SK-N-SH (cell line): ENCODE measurements around the gene LHX6. TPM values are rescaled to one million over a fixed set of nuclear protein-coding genes. Genes with fewer than 3 reads are reported as not detected.

ENCODE experiments used
- CTCF ChIA-PET: fragments of 300-600, 350-600 bp; formaldehyde crosslinking; extraction: SDS; loops from one replicate; lab custom pipeline; 2021; lab: Yijun Ruan, JAX
- POLR2A ChIA-PET: fragments of 350-600 bp; sonication (Branson Sonifier 250); formaldehyde crosslinking; extraction: SDS; loops from one replicate; lab custom pipeline; 2020; ENCODE audit warnings: antibody characterized with exemption, inconsistent platforms; lab: Yijun Ruan, JAX
- DNase-seq: peaks from one replicate; pipeline ENCODE4 v3.0.0; 2012
- H2AFZ ChIP-seq: fragments of 200-600 bp; sonication (generic); 2 replicates; pipeline ENCODE4 v1.8.1; 2016; ENCODE audit warnings: antibody characterized with exemption, mild to moderate bottlenecking, low read depth
- H3F3A ChIP-seq: fragments of 200-600 bp; sonication (generic); replicated peaks from 2 replicates; pipeline ENCODE3; 2016; ENCODE audit warnings: antibody characterized with exemption, mild to moderate bottlenecking; ENCODE audit not compliant: insufficient read depth
- H3K27ac ChIP-seq, 2 experiments: fragments of 200-500 bp in 1 of 2; fragments of 200-600 bp in 1 of 2; sonication (Bioruptor generic) in 1 of 2; sonication (generic), shearing (Covaris generic) in 1 of 2; 2 replicates each; pipeline versions ENCODE4 v1.5.1 to v1.6.1; 2014 to 2016; ENCODE audit warnings: low read depth in 2 of 2, inconsistent platforms in 1 of 2, low read length in 1 of 2, mild to moderate bottlenecking in 1 of 2, mixed read lengths in 1 of 2
- H3K27me3 ChIP-seq: fragments of 200-600 bp; sonication (generic), shearing (Covaris generic); 2 replicates; pipeline ENCODE4 v1.6.1; 2016; ENCODE audit warnings: mixed run types; ENCODE audit not compliant: insufficient read depth
- H3K36me3 ChIP-seq, 2 experiments: fragments of 200-500 bp in 1 of 2; fragments of 200-600 bp in 1 of 2; sonication (Bioruptor generic) in 1 of 2; sonication (generic) in 1 of 2; replicated peaks in 1 of 2; 2 replicates each; pipeline versions ENCODE3 to v1.5.1; 2014 to 2016; ENCODE audit warnings: low read length in 1 of 2, mild to moderate bottlenecking in 1 of 2; ENCODE audit not compliant: insufficient read depth in 2 of 2, control insufficient read depth in 1 of 2
- H3K4me1 ChIP-seq, 2 experiments: fragments of 200-500 bp in 1 of 2; fragments of 200-600 bp in 1 of 2; sonication (Bioruptor generic) in 1 of 2; sonication (generic), shearing (Covaris generic) in 1 of 2; 2 replicates each; pipeline versions ENCODE4 v1.5.1 to v1.6.1; 2014 to 2016; ENCODE audit warnings: low read depth in 1 of 2, low read length in 1 of 2, mixed run types in 1 of 2; ENCODE audit not compliant: insufficient read depth in 2 of 2, control insufficient read depth in 1 of 2
- H3K4me2 ChIP-seq: fragments of 200-600 bp; sonication (generic), shearing (Covaris generic); 2 replicates; pipeline ENCODE4 v1.6.1; 2017; ENCODE audit warnings: mixed run types
- H3K4me3 ChIP-seq, 2 experiments: fragments of 200-500 bp in 1 of 2; fragments of 200-600 bp in 1 of 2; sonication (Bioruptor generic) in 1 of 2; sonication (generic), shearing (Covaris generic) in 1 of 2; 2 replicates each; pipeline versions ENCODE4 v1.5.1 to v1.8.1; 2014 to 2016; ENCODE audit warnings: low read depth in 2 of 2, inconsistent platforms in 1 of 2, low read length in 1 of 2, mild to moderate bottlenecking in 1 of 2, mixed read lengths in 1 of 2, moderate library complexity in 1 of 2
- H3K79me2 ChIP-seq: fragments of 200-600 bp; sonication (generic); 2 replicates; pipeline ENCODE4 v1.8.1; 2017; ENCODE audit warnings: mild to moderate bottlenecking; ENCODE audit not compliant: insufficient read depth
- H3K9ac ChIP-seq: fragments of 200-600 bp; sonication (generic); 2 replicates; pipeline ENCODE4 v1.6.1; 2017; ENCODE audit warnings: mixed run types
- H3K9me2 ChIP-seq: fragments of 200-600 bp; sonication (generic); 2 replicates; pipeline ENCODE4 v1.6.1; 2017; ENCODE audit warnings: mixed run types
- H3K9me3 ChIP-seq: fragments of 200-600 bp; sonication (generic); 2 replicates; pipeline ENCODE4 v1.6.1; 2017; ENCODE audit warnings: mixed run types, mild to moderate bottlenecking, moderate library complexity
- H4K20me1 ChIP-seq: fragments of 200-600 bp; sonication (generic); 2 replicates; pipeline ENCODE4 v1.6.1; 2017; ENCODE audit warnings: mild to moderate bottlenecking, mixed run types; ENCODE audit not compliant: insufficient read depth
- FOXJ3 ChIP-seq: sonication (generic); formaldehyde crosslinking; IDR thresholded peaks from 2 replicates; pipeline ENCODE4 v1.5.1; 2020; ENCODE audit warnings: mild to moderate bottlenecking, missing genetic modification reagents
- JUND ChIP-seq: IDR thresholded peaks from 2 replicates; pipeline ENCODE4 v1.4.0; 2012
- NFIC ChIP-seq: IDR thresholded peaks from 2 replicates; pipeline ENCODE4 v1.4.0; 2012; ENCODE audit warnings: borderline replicate concordance
- NRF1 ChIP-seq: IDR thresholded peaks from 2 replicates; pipeline ENCODE4 v1.6.1; 2012; ENCODE audit warnings: low read depth, mild to moderate bottlenecking, low read length
- POLR2AphosphoS5 ChIP-seq: IDR thresholded peaks from 2 replicates; pipeline ENCODE4 v1.6.1; 2012; ENCODE audit warnings: low read depth, low read length
- RXRA ChIP-seq: IDR thresholded peaks from 2 replicates; pipeline ENCODE4 v1.4.0; 2012; ENCODE audit warnings: low read depth, mild to moderate bottlenecking, borderline replicate concordance
- SIN3A ChIP-seq: IDR thresholded peaks from 2 replicates; pipeline ENCODE4 v1.6.1; 2012; ENCODE audit warnings: low read depth, mild to moderate bottlenecking, low read length, moderate library complexity, borderline replicate concordance
- TEAD4 ChIP-seq: IDR thresholded peaks from 2 replicates; pipeline ENCODE4 v1.4.0; 2012; ENCODE audit warnings: mild to moderate bottlenecking, borderline replicate concordance; ENCODE audit not compliant: insufficient read depth
- WGBS: methylation state at CpG from one replicate; pipeline ENCODE4 v1.1.6; 2017; ENCODE audit warnings: low lambda C conversion rate; 5-methylcytosine and 5-hydroxymethylcytosine counted together
- polyA plus RNA-seq, 3 experiments: library from polyadenylated mRNA; depleted of rRNA; stranded (reverse); fragments of >200 nt; gene quantifications; 2 replicates each; pipeline ENCODE4 v1.2.3, GENCODE V29; 2012
- TF ChIP-seq, protein P1 (sequence below): fragments of 200-600 bp; sonication (generic); IDR thresholded peaks from 2 replicates; pipeline ENCODE4 v1.6.1; 2017; ENCODE audit warnings: antibody characterized with exemption, mild to moderate bottlenecking, moderate library complexity
- TF ChIP-seq, protein P2 (sequence below): fragments of 150-350 bp; IDR thresholded peaks from 2 replicates; pipeline ENCODE4 v1.6.1; 2016; ENCODE audit warnings: mild to moderate bottlenecking, low read depth, low read length

The LHX6 gene
- polyA plus RNA-seq, 1 of the 3 experiments (the other 2 are of a cell fraction), result 0.02 TPM

DNA sequence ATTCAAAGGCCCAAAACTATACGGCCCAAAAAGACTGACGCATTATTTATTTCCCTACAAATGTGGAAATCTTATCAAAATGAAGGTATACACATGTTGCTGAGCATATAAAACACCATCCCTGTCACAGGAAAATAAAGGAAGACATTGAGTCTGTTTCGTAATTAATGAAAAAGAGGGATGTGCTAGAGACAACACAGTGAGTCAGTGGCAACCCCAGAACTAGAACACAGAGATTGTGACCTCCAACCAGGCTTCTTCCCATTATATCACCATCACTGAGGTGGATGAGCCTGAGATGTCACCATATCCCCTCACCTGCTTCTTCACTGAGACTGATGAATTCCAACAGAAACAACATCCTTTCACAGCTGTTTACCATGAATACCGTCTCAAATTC, 73.0 kb downstream of the LHX6 start:
- peaks cover 36% of the 10 kb centered on the region for H4K20me1 ChIP-seq
- H3K79me2 ChIP-seq, result peaks cover 74% of the 10 kb centered on the region
- no peak overlapping the region for H3K4me3 ChIP-seq

More for the DNA sequence above, 73.0 kb downstream of the LHX6 start:
- POLR2A ChIA-PET, result no interaction called here
- 0 out of 2 replicates have a peak overlapping the region, but pooled peaks have one; percentile 20 for H3K4me2 ChIP-seq
- CTCF ChIA-PET, result interaction anchor here (0.7 to 8.8 kb wide), 3 partner anchors 11 to 57 kb away, joined by 6 to 46 read pairs (median 6); no protein-coding TSS in a partner anchor
- H3K36me3 ChIP-seq, result peaks cover 4 to 14% of the 10 kb centered on the region in 2 experiments
- 92% methylated on average over 4 of the region's 4 CpGs for WGBS
- H3K27ac ChIP-seq, result no peak overlapping the region
- no peaks in the 10 kb centered on the region for H3K9me3 ChIP-seq
- H3K27me3 ChIP-seq, result no peaks in the 10 kb centered on the region
- no peaks in the 10 kb centered on the region for H3F3A ChIP-seq
- H2AFZ ChIP-seq, result no peak overlapping the region
- H3K9ac ChIP-seq, result no peak overlapping the region
- no peak for TF ChIP-seq RXRA
- TF ChIP-seq POLR2AphosphoS5, result no peak
- no peak for TF ChIP-seq FOXJ3 (CRISPR knock-in tag)
- TF ChIP-seq JUND, result no peak
- no peak for TF ChIP-seq TEAD4
- TF ChIP-seq NRF1, result no peak
- no peak for TF ChIP-seq NFIC
- TF ChIP-seq, protein P1, sequence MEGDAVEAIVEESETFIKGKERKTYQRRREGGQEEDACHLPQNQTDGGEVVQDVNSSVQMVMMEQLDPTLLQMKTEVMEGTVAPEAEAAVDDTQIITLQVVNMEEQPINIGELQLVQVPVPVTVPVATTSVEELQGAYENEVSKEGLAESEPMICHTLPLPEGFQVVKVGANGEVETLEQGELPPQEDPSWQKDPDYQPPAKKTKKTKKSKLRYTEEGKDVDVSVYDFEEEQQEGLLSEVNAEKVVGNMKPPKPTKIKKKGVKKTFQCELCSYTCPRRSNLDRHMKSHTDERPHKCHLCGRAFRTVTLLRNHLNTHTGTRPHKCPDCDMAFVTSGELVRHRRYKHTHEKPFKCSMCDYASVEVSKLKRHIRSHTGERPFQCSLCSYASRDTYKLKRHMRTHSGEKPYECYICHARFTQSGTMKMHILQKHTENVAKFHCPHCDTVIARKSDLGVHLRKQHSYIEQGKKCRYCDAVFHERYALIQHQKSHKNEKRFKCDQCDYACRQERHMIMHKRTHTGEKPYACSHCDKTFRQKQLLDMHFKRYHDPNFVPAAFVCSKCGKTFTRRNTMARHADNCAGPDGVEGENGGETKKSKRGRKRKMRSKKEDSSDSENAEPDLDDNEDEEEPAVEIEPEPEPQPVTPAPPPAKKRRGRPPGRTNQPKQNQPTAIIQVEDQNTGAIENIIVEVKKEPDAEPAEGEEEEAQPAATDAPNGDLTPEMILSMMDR, result no peak
- TF ChIP-seq SIN3A, result no peak
- TF ChIP-seq, protein P2, sequence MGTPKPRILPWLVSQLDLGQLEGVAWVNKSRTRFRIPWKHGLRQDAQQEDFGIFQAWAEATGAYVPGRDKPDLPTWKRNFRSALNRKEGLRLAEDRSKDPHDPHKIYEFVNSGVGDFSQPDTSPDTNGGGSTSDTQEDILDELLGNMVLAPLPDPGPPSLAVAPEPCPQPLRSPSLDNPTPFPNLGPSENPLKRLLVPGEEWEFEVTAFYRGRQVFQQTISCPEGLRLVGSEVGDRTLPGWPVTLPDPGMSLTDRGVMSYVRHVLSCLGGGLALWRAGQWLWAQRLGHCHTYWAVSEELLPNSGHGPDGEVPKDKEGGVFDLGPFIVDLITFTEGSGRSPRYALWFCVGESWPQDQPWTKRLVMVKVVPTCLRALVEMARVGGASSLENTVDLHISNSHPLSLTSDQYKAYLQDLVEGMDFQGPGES, result no peak
- TF ChIP-seq, all 33 proteins: peak for 0
- peaks cover 0 to 2% of the 10 kb centered on the region in 2 experiments; a peak in 2 of 4 replicates for H3K4me1 ChIP-seq
- H3K9me2 ChIP-seq, result no peaks in the 10 kb centered on the region
- no peak for DNase-seq

Other genes with a start within 250 kb of the LHX6 start
- gene TTLL11, start 135.6 kb downstream of the LHX6 start, polyA plus RNA-seq (2012; rRNA removed), result 6.0 and 6.8 TPM in 2 replicates
- gene NDUFA8, start 69.2 kb downstream of the LHX6 start, polyA plus RNA-seq (2012; rRNA removed), result 97.4 and 116 TPM in 2 replicates
- not detected in 2 replicates for gene MORN5, start 69.0 kb downstream of the LHX6 start, polyA plus RNA-seq (2012; rRNA removed)
- 8.2 and 13.1 TPM in 2 replicates for gene RBM18, start 35.9 kb upstream of the LHX6 start, polyA plus RNA-seq (2012; rRNA removed)
- 35.1 and 50.6 TPM in 2 replicates for gene MRRF, start 35.9 kb upstream of the LHX6 start, polyA plus RNA-seq (2012; rRNA removed)
- 4.0 and 5.4 TPM in 2 replicates for gene PTGS1, start 142.1 kb upstream of the LHX6 start, polyA plus RNA-seq (2012; rRNA removed)
- gene OR1J1, start 249.0 kb upstream of the LHX6 start, polyA plus RNA-seq (2012; rRNA removed), result not detected in 2 replicates